GM19455 (cell line): ENCODE results near the gene TDRD15.
"Not testable (repeated sequence)": the region's sequence is repeated elsewhere in the genome, so short reads cannot be mapped to it uniquely, and the experiment has no call there.

ENCODE experiments used
- ATAC-seq: cut with Tn5 transposase; IDR thresholded peaks from one replicate; pipeline ENCODE4 v1.9.1; 2021; ENCODE audit not compliant: unreplicated experiment

The TDRD15 gene

DNA sequence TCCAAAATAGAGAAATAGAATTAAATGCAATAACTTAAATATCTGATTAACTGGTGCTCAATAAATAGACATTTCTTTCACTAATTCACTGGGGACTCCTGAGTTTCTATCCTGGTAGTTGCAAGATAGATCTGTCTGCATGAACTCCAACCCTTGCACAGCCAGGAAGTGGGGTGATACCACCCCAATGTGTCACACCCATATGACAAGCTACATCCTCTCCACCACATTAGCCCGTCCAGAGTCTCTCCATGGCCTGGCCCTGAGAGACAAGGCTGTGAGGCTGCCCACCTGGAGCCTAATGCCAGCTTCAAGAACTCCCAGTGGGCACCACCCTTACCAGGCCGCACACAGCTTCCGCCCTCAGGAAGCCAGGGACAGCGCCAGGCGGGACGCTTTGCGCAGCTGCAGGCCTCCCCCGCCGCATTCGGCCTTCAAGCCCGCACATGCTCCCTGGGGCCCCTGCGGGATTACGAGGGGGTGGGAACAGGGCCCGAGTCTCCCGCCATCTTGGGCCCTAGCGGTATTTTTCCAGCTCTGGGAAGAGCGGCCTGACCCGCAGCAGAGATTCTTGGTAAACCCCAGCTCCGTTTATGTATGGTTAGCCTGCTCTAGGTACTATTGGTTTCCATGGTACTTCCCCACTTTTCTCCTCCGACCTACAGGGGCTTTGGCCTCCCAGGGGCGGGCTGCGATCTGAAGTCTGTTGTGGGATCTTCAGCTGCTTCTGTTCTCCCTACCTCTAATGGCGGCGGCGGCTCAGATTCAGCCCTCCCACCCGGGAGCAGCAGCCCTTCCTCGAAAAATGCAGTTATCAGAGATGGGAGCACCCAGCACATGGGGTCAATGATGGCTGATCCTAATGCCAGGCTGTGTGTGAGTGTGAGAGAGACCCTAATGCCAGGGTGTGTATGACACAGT, at the start of gene TDRD15:
TDRD15 (plus strand) TSS at position 496 of the 921 bp plus-strand sequence. CDS start 13,500 bp downstream, outside the sequence.
- no peak for ATAC-seq

DNA sequence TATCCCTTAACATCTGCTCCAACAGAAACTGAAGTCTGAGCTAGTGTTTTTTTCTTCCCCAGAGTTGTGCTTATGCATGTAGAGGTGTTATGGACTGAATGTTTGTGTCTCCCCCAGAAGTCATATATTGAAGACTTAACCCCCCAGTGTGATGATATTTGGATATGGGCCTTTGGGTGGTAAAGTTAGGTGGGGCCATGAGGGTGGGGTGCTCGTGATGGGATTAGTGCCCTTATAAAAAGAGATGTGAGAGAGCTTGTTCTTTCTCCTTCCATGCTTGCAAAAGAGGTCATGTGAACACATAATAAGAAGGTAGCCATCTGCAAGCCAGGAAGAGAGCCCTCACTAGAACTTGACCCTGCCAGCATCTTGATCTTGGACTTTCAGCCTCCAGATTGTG, 45.5 kb upstream of the TDRD15 start:
- ATAC-seq, result no peak

DNA sequence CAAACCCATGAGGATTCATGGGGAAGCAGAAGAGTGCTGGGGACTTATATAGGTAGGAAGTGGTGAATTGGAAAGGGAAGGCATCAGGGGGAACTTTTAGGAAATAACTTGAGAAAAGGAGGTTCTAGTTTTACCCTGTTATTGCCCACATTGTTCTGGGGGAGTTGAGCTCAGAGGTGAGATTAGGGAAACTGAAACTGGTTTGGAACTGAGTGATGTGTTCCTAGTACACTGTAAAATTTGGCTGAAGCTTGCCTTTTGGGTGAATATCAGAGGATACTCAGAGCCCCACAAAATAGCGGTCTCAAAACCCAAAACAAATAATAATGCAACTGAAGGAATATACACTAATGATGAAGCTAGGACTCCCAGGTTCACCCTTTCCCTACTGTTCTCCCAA, 40.3 kb upstream of the TDRD15 start:
- ATAC-seq, result no peak

DNA sequence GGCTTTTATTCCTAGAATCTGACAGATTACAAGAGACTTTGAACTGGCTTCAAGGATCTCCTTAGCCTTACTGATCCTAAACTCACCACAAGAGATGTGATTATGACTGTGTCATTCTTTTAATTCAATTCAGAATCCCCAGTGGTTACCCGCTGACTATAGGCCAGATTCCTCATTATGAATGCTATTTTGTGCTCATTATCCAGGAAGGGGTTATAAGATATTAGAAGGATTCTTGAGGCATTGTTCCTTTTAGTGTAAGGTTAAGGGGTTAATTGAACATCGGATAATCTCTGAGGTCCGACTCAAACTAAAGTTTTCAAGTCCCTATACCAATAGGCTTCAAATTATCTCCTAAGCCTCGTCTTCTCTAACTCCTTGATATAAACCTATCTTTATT, 39.4 kb upstream of the TDRD15 start:
- no peak for ATAC-seq

DNA sequence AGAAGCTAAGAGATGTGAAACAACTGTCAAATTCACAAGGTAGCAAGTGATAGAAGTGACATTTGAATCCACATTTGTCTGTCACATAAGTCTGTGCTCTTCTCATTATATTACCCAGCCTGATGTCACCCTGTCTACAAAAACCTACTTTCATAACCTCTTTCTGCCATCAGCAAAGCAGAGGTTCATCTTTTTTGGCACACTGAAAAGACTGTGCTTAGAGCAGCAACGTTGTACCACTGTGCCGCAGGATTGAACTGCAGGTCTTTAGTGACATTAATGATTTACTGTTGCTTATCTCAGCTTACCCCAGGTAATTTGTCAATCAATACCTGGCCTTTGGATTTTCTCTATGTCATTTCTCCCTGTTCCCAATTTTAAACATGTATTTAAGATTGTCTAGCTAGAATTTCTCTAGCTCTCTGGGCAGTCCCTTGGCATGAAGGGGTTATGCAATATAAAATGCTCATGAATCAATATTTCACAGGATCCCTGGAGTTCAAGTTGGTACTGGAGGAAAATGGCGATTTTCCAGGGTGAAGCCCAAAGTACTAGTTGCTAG, 31.4 kb upstream of the TDRD15 start:
- ATAC-seq, result no peak

DNA sequence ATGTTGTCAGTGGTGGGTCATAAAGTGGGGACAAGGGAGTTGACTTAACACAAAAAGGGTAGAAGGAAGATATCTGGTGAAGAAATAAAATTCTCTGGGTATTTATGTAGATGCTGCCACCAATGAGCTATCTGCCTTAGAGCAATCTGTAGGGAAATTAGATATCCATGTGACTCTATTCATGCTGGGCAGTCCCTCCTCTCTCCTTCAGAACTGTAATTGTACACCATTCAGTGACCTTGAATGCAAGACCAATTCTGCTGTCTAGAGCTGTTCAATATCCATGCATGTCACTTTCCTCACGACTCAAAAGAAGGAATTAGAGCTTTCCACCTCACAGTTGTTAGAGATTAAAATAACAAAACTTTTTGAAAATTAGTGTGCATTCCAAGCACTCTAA, 28.6 kb upstream of the TDRD15 start:
- no peak for ATAC-seq

DNA sequence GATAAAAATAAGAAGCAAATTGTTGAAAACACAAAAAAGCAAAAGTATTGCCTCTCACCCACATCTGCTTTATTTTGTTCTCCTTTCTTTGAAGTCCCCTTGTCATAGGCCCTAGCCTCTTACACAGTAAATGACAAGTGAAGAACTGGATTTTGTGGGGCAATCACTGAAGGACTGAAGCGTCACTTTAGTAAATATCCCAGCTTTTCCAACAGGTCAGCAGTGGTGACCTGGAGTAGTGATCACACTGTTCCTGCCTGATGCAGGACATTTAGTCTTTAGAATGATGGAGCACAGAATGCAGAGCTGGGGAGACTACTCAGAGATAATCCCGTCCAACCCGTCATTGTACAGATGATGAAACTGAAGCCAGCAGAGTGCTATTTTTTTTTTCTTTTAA, 28.1 kb upstream of the TDRD15 start:
- no peak for ATAC-seq

DNA sequence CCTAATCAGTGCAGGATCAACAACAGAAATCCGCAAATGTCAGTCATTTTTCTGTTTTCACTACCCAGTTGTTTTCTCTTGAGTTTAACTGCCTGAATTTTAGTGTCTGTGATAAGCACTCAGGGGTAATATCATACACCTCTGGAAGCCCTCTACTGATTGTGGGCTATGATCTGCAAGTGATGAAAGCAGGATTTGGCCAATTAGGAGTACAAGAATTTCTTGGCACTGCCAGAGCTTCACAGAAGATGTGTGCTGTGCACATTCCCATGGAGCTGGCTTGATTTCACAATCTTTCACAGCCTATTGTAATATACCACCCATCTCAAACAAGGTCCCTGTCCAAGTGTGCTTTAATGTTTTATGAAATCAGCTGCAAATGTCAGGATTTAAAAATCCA, 27.3 kb upstream of the TDRD15 start:
- no peak for ATAC-seq

DNA sequence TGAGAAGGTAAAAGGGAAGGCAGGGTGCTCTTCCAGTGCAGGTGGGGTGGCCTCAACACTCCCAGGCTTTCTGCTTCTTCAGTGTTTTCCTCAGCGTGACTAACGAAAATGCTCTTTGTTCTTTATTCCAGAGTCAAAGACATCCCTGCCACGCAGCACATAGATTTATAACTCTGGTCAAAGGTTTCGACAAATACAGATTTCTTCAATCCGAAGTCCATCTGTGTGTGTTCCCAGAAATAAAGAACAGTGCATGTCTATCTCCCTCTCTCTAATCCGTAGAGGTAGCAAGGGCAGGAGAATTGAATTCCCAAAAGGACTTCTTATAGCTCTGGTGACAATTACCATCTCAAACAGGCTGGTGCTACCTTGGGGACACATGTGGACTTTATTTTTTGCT, 26.4 kb upstream of the TDRD15 start:
- ATAC-seq, result no peak

DNA sequence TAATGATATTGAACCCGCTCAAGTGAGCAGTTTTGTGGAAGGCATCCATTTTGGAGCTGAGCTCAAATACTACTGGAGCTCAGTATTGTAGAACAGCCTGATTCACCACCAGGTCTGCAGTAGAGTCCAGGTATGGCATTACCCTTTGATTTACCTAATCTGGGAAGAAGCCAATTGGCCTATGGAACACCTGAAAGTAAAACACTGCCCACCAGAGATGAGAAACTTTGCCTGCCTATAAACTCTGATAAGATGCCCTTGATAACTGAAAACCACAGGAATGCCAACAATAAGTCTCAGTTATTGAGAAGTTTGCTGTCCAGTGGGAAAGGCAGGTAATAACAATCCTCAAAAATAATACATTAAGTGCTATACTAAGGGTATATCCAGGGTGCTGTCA, 25.5 kb upstream of the TDRD15 start:
- no peak for ATAC-seq

DNA sequence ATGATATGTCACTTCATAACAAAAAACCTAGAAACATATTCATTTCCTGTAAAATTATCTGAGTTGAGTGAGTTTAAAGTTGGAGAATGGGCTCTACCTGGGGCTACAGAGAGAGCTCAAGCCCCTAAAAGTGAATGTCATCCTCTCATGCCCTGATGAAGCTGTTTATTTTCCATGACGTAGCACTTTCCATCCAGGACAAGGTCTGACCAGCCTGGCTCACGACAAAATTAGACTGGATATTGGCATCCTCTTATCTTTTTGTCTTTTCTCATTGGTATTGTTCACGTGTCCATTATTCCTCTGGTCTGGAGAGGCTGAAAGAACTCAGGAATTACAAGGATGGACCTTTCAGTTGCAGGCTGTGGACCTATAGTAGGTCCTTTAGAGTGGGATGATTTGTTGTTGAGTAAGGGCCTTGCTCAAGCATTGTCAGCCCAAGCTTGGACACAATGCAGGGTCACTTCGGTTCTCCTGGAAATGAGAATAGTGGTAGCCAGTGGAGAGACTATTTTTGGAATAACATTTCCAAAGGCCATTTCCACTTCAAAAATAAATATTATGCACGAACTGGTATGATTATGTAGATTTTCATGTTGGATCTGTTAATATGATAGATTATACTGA, 24.4 kb upstream of the TDRD15 start:
- no peak for ATAC-seq

DNA sequence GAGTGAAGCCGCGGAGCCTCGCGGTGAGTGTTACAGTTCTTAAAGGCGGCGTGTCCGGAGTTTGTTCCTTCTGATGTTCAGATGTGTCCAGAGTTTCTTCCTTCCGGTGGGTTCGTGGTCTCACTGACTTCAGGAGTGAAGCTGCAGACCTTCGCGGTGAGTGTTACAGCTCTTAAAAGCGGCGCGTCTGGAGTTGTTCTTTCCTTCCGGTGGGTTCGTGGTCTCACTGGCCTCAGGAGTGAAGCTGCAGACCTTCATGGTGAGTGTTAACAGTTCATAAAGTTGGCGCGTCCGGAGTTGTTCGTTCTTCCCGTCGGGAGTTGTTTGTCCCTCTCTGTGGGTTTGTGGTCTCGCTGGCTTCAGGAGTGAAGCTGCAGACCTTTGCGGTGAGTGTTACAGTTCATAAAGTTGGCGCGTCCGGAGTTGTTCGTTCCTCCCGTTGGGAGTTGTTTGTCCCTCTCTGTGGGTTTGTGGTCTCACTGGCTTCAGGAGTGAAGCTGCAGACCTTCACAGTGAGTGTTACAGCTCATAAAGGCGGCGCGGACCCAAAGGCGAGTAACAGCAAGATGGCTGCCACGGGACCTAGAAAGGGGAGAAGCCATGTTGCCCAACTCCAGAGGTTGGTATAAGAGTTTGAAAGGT, 22.1 kb upstream of the TDRD15 start:
- ATAC-seq, result not testable (repeated sequence)

DNA sequence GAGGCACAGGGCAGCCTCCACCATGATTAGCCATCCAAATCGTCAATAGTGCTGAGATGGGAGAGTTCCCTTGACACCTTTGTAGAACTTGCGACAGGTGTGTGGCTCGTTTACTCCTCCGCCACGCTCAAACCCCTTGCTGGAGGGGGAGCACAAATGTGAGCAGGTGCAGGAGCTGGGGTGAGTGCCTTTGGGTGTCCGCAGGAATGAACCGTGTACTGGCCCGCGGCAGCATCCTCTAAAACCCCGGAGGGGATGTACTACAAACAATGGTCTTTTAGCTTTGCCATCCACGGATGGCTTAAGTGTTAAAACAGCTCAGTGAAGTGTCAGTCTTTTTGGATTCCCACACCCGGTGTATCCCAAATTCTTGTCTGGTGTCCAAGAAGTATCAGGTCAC, 21.4 kb upstream of the TDRD15 start:
- ATAC-seq, result no peak

DNA sequence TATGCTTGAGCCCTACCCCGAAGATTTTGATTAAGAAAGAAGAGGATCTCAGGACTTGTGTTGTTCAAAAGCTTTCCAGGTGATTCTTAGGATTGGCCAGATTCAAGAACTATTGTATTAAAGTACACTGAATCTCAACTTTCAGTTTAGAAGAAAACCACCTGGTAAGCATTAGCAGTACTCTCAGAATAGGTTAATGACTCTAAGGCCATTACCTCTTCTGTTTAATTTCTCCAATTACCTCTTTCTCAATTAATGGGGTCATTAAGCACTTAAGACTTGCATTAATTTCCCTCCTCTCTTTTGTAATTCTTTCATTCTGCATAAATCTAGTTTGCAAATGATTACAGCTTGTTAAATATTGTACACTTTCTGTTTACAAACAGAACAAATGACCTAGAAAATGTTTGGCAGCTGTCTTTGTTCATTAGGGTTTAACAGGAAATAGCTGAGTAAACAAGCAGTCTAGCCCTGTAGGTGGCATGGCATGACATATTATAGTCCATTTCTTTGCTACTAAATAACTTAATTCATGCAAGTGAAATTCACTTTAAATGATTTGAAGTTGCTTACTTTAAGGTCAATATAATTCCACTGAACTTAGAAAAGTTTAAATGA, 20.4 kb upstream of the TDRD15 start:
- ATAC-seq, result no peak

DNA sequence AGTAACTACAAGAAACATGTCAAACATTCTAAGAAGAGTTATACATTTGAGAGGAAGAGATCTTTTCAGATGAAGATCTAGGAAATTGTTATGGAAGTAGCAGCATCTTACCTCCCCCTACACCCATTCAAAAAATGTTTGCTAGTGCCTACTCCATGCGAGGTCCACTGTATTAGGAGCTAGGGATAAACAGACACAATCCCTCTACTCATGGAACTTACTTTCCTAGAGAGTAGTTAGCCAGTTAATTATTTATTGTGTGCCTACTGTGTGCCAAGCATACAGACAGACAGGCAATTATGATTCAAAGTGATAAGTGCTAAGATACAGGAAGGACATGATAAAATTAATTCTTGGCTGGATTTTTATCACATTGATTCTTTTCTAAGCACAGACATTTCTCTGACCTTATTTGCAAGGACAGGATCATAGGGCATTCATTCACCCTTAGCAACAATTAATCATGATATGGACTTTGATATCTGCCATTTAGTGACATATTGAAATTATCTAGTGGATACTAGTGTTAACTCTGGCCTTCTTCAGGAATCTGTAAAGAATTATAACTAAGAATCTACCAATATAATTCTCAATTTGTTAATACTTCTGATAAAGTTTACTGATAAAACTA, 19.6 kb upstream of the TDRD15 start:
- no peak for ATAC-seq

DNA sequence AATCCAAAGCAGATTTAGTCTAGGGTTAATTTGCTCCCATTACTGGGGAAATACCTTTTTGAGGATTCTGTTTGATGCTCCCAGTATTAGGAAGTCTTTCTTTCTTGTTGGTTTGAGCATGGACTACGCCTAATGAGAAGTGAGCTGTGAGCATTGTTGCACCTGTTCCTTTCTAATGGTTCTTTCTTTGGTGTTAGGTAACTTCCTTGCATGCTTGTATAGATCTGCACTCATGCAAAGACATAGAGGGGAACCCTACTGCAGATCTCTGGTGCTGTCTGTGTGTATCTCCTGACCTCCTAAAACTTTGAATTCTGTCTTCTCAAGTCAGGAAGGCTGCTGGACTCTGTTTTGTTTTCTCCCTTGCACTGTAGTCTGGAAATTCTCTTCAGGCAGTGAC, 12.8 kb upstream of the TDRD15 start:
- no peak for ATAC-seq

DNA sequence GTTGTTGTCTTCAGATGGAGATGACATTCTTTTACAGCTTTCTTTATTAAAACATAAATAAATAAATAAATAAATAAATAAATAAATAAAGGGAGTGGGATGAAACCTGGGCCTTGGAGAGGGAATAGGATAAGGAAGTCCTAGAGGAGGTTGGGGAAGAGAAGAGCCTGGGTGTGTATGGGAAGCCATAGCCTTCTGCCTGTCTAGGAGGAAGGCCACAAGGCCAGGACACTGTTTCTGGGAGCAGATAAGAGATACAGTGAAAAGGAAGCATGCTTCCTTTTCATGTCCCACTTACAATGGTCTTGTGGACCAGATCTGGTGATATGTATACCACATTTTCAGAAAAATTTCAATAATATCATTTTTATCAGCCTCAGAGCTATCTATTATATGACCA, 6.1 kb upstream of the TDRD15 start:
- ATAC-seq, result no peak

DNA sequence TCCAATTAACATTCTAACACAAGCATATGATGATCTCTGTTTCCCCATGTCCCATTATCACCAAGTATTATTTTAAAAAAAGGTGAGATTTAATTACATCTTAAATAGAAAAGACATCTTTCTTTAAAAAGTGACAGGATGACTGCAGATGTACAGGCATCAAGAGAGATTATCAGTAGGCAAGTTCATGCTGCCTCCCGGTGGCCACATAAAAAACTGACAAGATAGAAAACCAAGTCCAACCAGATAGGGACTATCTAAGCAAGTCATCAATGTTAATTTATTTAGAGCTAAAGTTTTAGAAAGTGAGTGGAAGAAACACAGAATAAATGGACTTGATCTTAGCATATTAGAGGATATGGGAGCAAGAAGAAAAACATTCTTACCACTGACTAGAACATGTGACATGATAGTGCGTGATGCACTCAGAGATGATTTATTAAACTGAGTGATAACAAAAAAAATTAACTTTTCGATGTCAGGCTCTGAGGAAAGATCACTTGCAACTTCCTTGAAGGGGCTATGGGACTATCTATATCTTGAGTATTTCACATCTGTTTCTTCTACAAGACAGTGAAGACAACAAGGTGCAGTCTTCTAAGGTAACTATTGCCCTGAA, 5.4 kb upstream of the TDRD15 start:
- no peak for ATAC-seq

DNA sequence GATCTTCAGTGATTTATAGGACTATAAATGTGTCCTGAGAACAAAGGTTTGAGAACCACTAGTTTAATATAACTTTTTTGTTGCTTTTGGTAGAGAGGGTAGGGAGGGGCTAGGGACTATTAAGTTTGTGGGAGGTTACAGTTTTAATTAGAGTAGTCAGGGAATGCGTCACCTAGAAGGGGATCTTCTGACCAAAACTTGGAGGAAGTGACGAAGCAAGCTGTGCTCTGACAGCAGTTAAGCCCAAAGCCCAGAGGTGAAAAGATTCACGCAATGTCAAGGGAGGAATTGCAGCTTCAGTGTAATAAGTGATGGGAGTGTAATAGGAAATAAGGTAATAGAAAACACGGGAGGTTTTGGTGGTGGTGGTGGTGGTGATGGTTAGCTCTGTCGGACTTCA, 8.1 kb downstream of the TDRD15 start:
- ATAC-seq, result no peak

DNA sequence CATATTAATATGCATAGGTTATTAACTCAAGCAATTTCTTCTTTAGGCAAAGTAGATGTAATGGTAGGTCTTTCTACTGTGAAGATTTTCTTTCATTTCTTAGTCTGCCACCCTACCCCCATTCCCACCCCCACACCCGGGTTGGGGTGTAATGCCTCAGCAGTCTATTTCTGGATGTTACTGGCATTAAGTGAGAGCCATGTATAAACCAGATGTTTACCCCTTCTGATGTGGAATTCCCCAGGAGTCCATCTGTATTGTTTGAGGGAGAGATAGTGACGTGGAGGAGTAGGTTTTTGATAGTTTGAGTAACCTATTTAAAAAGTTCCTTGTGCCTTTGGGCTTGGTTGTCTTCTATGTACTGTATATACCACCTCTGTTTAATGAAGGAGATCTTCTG, 11.8 kb downstream of the TDRD15 start:
- no peak for ATAC-seq
